Stimulated activated CD4-positive, alpha-beta T cell treated with anti-CD3 and anti-CD28 coated beads, TNF-alpha, amount 100 ng/mL, for 4 hours (primary cell): ENCODE results near the gene TLR9.
"Not testable (repeated sequence)": the region's sequence is repeated elsewhere in the genome, so short reads cannot be mapped to it uniquely, and the experiment has no call there.

Experiments
- DNase-seq, 3 experiments: peaks; one replicate each; pipeline ENCODE4 v3.0.0-alpha.2; 2020; ENCODE audit warnings: low read depth in 3 of 3

Gene TLR9

GRCh38 chr3:52225452-52226228, at the start of gene TLR9:
Gene TLR9, minus strand, starts transcription at chr3:52225645. Its CDS starts 116 bp downstream, at chr3:52225529.
- DNase-seq: no peak

GRCh38 chr3:52274781-52275180, 49.3 kb upstream of the TLR9 start:
- not testable (repeated sequence) for DNase-seq

- no peak for DNase-seq
Observed at GRCh38 chr3:52272831-52273230, 47.4 kb upstream of the TLR9 start.

GRCh38 chr3:52272172-52272571, 46.7 kb upstream of the TLR9 start:
- not testable (repeated sequence) for DNase-seq

GRCh38 chr3:52270252-52270754, 44.9 kb upstream of the TLR9 start:
- DNase-seq: no peak

- DNase-seq: no peak
Observed at GRCh38 chr3:52269776-52270175, 44.3 kb upstream of the TLR9 start.

GRCh38 chr3:52268036-52268435, 42.6 kb upstream of the TLR9 start:
- DNase-seq: peak in 1 of 3 experiments; percentile 53

- DNase-seq: no peak
Observed at GRCh38 chr3:52265387-52265786, 39.9 kb upstream of the TLR9 start.

GRCh38 chr3:52262447-52262846, 37.0 kb upstream of the TLR9 start:
- DNase-seq: no peak

GRCh38 chr3:52259448-52259847, 34.0 kb upstream of the TLR9 start:
- DNase-seq: no peak

GRCh38 chr3:52259035-52259434, 33.6 kb upstream of the TLR9 start:
- DNase-seq: no peak

GRCh38 chr3:52257911-52258310, 32.5 kb upstream of the TLR9 start:
- DNase-seq: no peak

GRCh38 chr3:52256622-52257021, 31.2 kb upstream of the TLR9 start:
- no peak for DNase-seq

GRCh38 chr3:52256159-52256558, 30.7 kb upstream of the TLR9 start:
- DNase-seq: no peak

- DNase-seq: no peak
Observed at GRCh38 chr3:52254608-52255007, 29.2 kb upstream of the TLR9 start.

- peak in 2 of 3 experiments; percentile 70 to 79 for DNase-seq
Observed at GRCh38 chr3:52253314-52254304, 28.2 kb upstream of the TLR9 start.

- DNase-seq: no peak
Observed at GRCh38 chr3:52250122-52250521, 24.7 kb upstream of the TLR9 start.

- no peak for DNase-seq
Observed at GRCh38 chr3:52249683-52250082, 24.2 kb upstream of the TLR9 start.

GRCh38 chr3:52248816-52249547, 23.5 kb upstream of the TLR9 start:
- DNase-seq: no peak

- no peak for DNase-seq
Observed at GRCh38 chr3:52248165-52248541, 22.7 kb upstream of the TLR9 start.

- no peak for DNase-seq
Observed at GRCh38 chr3:52247409-52248164, 22.1 kb upstream of the TLR9 start.
